ENCODE measurements around the gene TRMT5. TPM values are rescaled to one million over a fixed set of nuclear protein-coding genes. Genes with fewer than 3 reads are reported as not detected.

TRMT5 gene
- total RNA-seq, 2 donors from 2014 or later: 8.3 to 9.8 TPM

- no peak for ATAC-seq
- no peak for DNase-seq
- intact Hi-C loops (cut with DNase I): no loop called here
Measured at GRCh38 chr14:60968671-60969070, 12.2 kb downstream of the TRMT5 start.

- intact Hi-C loops (cut with DNase I): no loop called here
- no peak for ATAC-seq
- no peak for DNase-seq
Measured at GRCh38 chr14:60968099-60968498, 12.8 kb downstream of the TRMT5 start.

GRCh38 chr14:60965402-60965801 lies 15.5 kb downstream of the TRMT5 start:
- intact Hi-C loops (cut with DNase I): no loop called here
- DNase-seq (no peak), ATAC-seq (peak in 1 of 2 donors; percentile 65)

GRCh38 chr14:60964904-60965303 lies 16.0 kb downstream of the TRMT5 start:
- ATAC-seq (no peak), DNase-seq (no peak)
- intact Hi-C loops (cut with DNase I): no loop called here

GRCh38 chr14:60963761-60964160 lies 17.1 kb downstream of the TRMT5 start:
- ATAC-seq: no peak
- intact Hi-C loops (cut with DNase I): no loop called here
- DNase-seq: no peak

- DNase-seq: no peak
- ATAC-seq: no peak
- intact Hi-C loops (cut with DNase I): no loop called here
Measured at GRCh38 chr14:60958146-60958545, 22.7 kb downstream of the TRMT5 start.

- no peak for ATAC-seq
- DNase-seq: no peak
- intact Hi-C loops (cut with DNase I): no loop called here
Measured at GRCh38 chr14:60956632-60957031, 24.2 kb downstream of the TRMT5 start.

- intact Hi-C loops (cut with DNase I): no loop called here
- DNase-seq (no peak), ATAC-seq (no peak)
Measured at GRCh38 chr14:60956202-60956601, 24.7 kb downstream of the TRMT5 start.

- no peak for DNase-seq
- intact Hi-C loops (cut with DNase I): no loop called here
- ATAC-seq: no peak
Measured at GRCh38 chr14:60951776-60952435, 29.0 kb downstream of the TRMT5 start.

GRCh38 chr14:60946773-60947172 lies 34.1 kb downstream of the TRMT5 start:
- intact Hi-C loops (cut with DNase I): no loop called here
- DNase-seq (no peak), ATAC-seq (no peak)

GRCh38 chr14:60945984-60946383 lies 34.9 kb downstream of the TRMT5 start:
- intact Hi-C loops (cut with DNase I): no loop called here
- ATAC-seq (no peak), DNase-seq (no peak)

GRCh38 chr14:60944204-60944603 lies 36.7 kb downstream of the TRMT5 start:
- ATAC-seq: peak; percentile 53 to 55
- DNase-seq: no peak
- intact Hi-C loops (cut with DNase I): no loop called here

- intact Hi-C loops (cut with DNase I): no loop called here
- ATAC-seq (no peak), DNase-seq (no peak)
Measured at GRCh38 chr14:60943637-60944032, 37.2 kb downstream of the TRMT5 start.

- intact Hi-C loops (cut with DNase I): no loop called here
- ATAC-seq (no peak), DNase-seq (no peak)
Measured at GRCh38 chr14:60935319-60935718, 45.6 kb downstream of the TRMT5 start.

- no peak for ATAC-seq
- intact Hi-C loops (cut with DNase I): no loop called here
- DNase-seq: no peak
Measured at GRCh38 chr14:60933920-60934655, 46.8 kb downstream of the TRMT5 start.

- intact Hi-C loops (cut with DNase I): no loop called here
- ATAC-seq: no peak
- DNase-seq: no peak
Measured at GRCh38 chr14:60931218-60931617, 49.7 kb downstream of the TRMT5 start.

- ATAC-seq: no peak
- intact Hi-C loops (cut with DNase I): no loop called here
- no peak for DNase-seq
Measured at GRCh38 chr14:60926002-60926401, 54.9 kb downstream of the TRMT5 start.

GRCh38 chr14:60925286-60925685 lies 55.6 kb downstream of the TRMT5 start:
- no peak for DNase-seq
- no peak for ATAC-seq
- intact Hi-C loops (cut with DNase I): no loop called here

- no peak for DNase-seq
- no peak for ATAC-seq
- intact Hi-C loops (cut with DNase I): no loop called here
Measured at GRCh38 chr14:60922050-60922449, 58.8 kb downstream of the TRMT5 start.

Data from left cardiac atrium (tissue), 4 donors.